HepG2 (cell line): ENCODE measurements around the gene DNAJC21. TPM values are rescaled to one million over a fixed set of nuclear protein-coding genes. Genes with fewer than 3 reads are reported as not detected.

Experiments used
- ASH2L ChIP-seq: fragments of 300-600, 200-600 bp; sonication (generic); IDR thresholded peaks from 2 replicates; pipeline ENCODE4 v1.7.0; 2017; ENCODE audit warnings: low read depth, mild to moderate bottlenecking, moderate library complexity, mixed read lengths, low read length; ENCODE audit not compliant: insufficient read length
- ATF7-NPFF ChIP-seq: sonication (generic); formaldehyde crosslinking; IDR thresholded peaks from 2 replicates; pipeline ENCODE4 v1.8.1; 2023; ENCODE audit warnings: mild to moderate bottlenecking, low read depth, missing genetic modification reagents, moderate library complexity
- BRD4 ChIP-seq: sonication (generic); formaldehyde crosslinking; IDR thresholded peaks from 2 replicates; pipeline ENCODE4 v1.4.0; 2020; ENCODE audit warnings: missing genetic modification reagents
- CTCF ChIP-seq: sonication (generic); formaldehyde crosslinking; IDR thresholded peaks from 2 replicates; pipeline ENCODE4 v1.5.0; 2020; ENCODE audit warnings: mild to moderate bottlenecking, missing genetic modification reagents, moderate library complexity
- ESRRA ChIP-seq: sonication (generic); formaldehyde crosslinking; IDR thresholded peaks from 2 replicates; pipeline ENCODE4 v1.5.1; 2020; ENCODE audit warnings: mild to moderate bottlenecking, low read depth, missing genetic modification reagents
- HOXA9 ChIP-seq: sonication (generic); formaldehyde crosslinking; IDR thresholded peaks from 2 replicates; pipeline ENCODE4 v1.8.1; 2022; ENCODE audit warnings: missing genetic modification reagents, mild to moderate bottlenecking, moderate library complexity, borderline replicate concordance
- MXI1 ChIP-seq: IDR thresholded peaks from 3 replicates; pipeline ENCODE4 v1.6.1; 2012; ENCODE audit warnings: low read depth, low read length, inconsistent platforms, borderline replicate concordance
- PTBP1 ChIP-seq: fragments of 200-400 bp; formaldehyde crosslinking; IDR thresholded peaks from 2 replicates; pipeline ENCODE4 v1.6.1; 2018; ENCODE audit warnings: low read length, low read depth; ENCODE audit not compliant: poor library complexity, severe bottlenecking
- RFX5 ChIP-seq: IDR thresholded peaks from 2 replicates; pipeline ENCODE4 v1.6.1; 2011; ENCODE audit warnings: low read depth, low read length, improper control_type of control experiment
- SMAD1 ChIP-seq: sonication (generic); formaldehyde crosslinking; IDR thresholded peaks from 2 replicates; pipeline ENCODE4 v1.4.0; 2020; ENCODE audit warnings: missing genetic modification reagents, low read depth, mild to moderate bottlenecking, borderline replicate concordance
- SSRP1 ChIP-seq: IDR thresholded peaks from 2 replicates; pipeline ENCODE4 v1.6.1; 2016; ENCODE audit warnings: control low read depth
- TIGD3 ChIP-seq: sonication (generic); formaldehyde crosslinking; IDR thresholded peaks from 2 replicates; pipeline ENCODE4 v1.5.1; 2020; ENCODE audit warnings: mild to moderate bottlenecking, missing genetic modification reagents, borderline replicate concordance
- ZFP41 ChIP-seq: sonication (generic); formaldehyde crosslinking; IDR thresholded peaks from 2 replicates; pipeline ENCODE4 v1.4.0; 2020; ENCODE audit warnings: mild to moderate bottlenecking, missing genetic modification reagents, borderline replicate concordance
- ZGPAT ChIP-seq: IDR thresholded peaks from 2 replicates; pipeline ENCODE4 v1.6.1; 2016; ENCODE audit warnings: mild to moderate bottlenecking
- ZNF232 ChIP-seq: sonication (generic); formaldehyde crosslinking; IDR thresholded peaks from 2 replicates; pipeline ENCODE4 v1.4.0; 2020; ENCODE audit warnings: missing genetic modification reagents, borderline replicate concordance
- ZNF496 ChIP-seq: sonication (generic); formaldehyde crosslinking; IDR thresholded peaks from 2 replicates; pipeline ENCODE4 v1.8.1; 2023; ENCODE audit warnings: mild to moderate bottlenecking, moderate library complexity, missing genetic modification reagents; ENCODE audit not compliant: insufficient replicate concordance
- ZNF501 ChIP-seq: sonication (generic); formaldehyde crosslinking; IDR thresholded peaks from 2 replicates; pipeline ENCODE4 v1.5.1; 2020; ENCODE audit warnings: mild to moderate bottlenecking, moderate library complexity, missing genetic modification reagents
- ZNF510 ChIP-seq: sonication (generic); formaldehyde crosslinking; IDR thresholded peaks from 2 replicates; pipeline ENCODE4 v1.4.0; 2020; ENCODE audit warnings: low read depth, mild to moderate bottlenecking, missing genetic modification reagents
- ZNF687 ChIP-seq: sonication (generic); formaldehyde crosslinking; IDR thresholded peaks from 2 replicates; pipeline ENCODE4 v1.5.1; 2020; ENCODE audit warnings: mild to moderate bottlenecking, missing genetic modification reagents, moderate library complexity
- polyA plus RNA-seq, 8 experiments: library from polyadenylated mRNA; depleted of rRNA in 3 of 8; stranded (reverse) in 7 of 8; unstranded in 1 of 8; fragments of >200 nt; fragmentation: Illumina TruSeq in 4 of 8; extraction: Trizol in 4 of 8; gene quantifications; 2 replicates each; pipeline versions ENCODE4 v1.2.1 to v1.2.3, GENCODE V29; 2011 to 2016; ENCODE audit warnings: low read depth in 4 of 8, missing spikeins in 1 of 8, mixed read lengths in 1 of 8; ENCODE audit not compliant: insufficient read depth in 1 of 8
- total RNA-seq, 5 experiments: library from RNA; depleted of rRNA; stranded (reverse); fragments of >200 nt; fragmentation: Illumina TruSeq; extraction: Trizol; gene quantifications; 2 replicates each; pipeline ENCODE4 v1.2.3, GENCODE V29; 2016; ENCODE audit warnings: low read depth in 1 of 5

Gene DNAJC21
- total and polyA plus RNA-seq, 2 of the 13 experiments (the other 11 are each of a cell fraction or from before 2014, with no cell fraction given) = 10.9 to 41.6 TPM

- TF ChIP-seq ASH2L (peak; percentile 83), ZNF496 (CRISPR knock-in tag) (no peak), SSRP1 (CRISPR knock-in tag) (no peak), TIGD3 (CRISPR knock-in tag) (no peak), ZNF510 (0 out of 2 replicates have a peak, but pooled peaks have one; percentile 24), ZNF687 (peak; percentile 60), ESRRA (CRISPR knock-in tag) (0 out of 2 replicates have a peak, but pooled peaks have one; percentile 36), MXI1 (0 out of 3 replicates have a peak, but pooled peaks have one; percentile 21), ZNF232 (CRISPR knock-in tag) (0 out of 2 replicates have a peak, but pooled peaks have one; percentile 50), PTBP1 (no peak), SMAD1 (CRISPR knock-in tag) (no peak), RFX5 (no peak; the same call in 1 of the 2 replicates), ZNF501 (CRISPR knock-in tag) (peak; percentile 54), ZFP41 (CRISPR knock-in tag) (0 out of 2 replicates have a peak, but pooled peaks have one; percentile 49), ZGPAT (CRISPR knock-in tag) (peak; percentile 36; the same call in 1 of the 2 replicates), HOXA9 (CRISPR knock-in tag) (peak; percentile 55; the same call in 1 of the 2 replicates), CTCF (CRISPR knock-in tag) (0 out of 2 replicates have a peak, but pooled peaks have one; percentile 15), ATF7-NPFF (CRISPR knock-in tag) (peak; percentile 61; the same call in 1 of the 2 replicates), BRD4 (CRISPR knock-in tag) (0 out of 2 replicates have a peak, but pooled peaks have one; percentile 54)
These were observed 532 bp downstream of the DNAJC21 start (continued) for GRCh38 chr5:34929720-34930461.
